K562 (cell line): Measurements from ENCODE around the gene LMTK2.

Source experiments
- BRF1 ChIP-seq: IDR thresholded peaks from 3 replicates; pipeline ENCODE4 v1.6.1; 2011; ENCODE audit warnings: borderline replicate concordance, mild to moderate bottlenecking; ENCODE audit not compliant: insufficient read length; ENCODE audit errors: extremely low read depth
- CREB1 ChIP-seq, 2 experiments: sonication (generic) in 1 of 2; formaldehyde crosslinking in 1 of 2; IDR thresholded peaks; 2 replicates each; pipeline versions ENCODE4 v1.6.1 to v1.8.0; 2012 to 2022; ENCODE audit warnings: inconsistent platforms in 1 of 2, mild to moderate bottlenecking in 1 of 2, missing genetic modification reagents in 1 of 2, moderate library complexity in 1 of 2
- FOXK1 ChIP-seq: sonication (generic); formaldehyde crosslinking; IDR thresholded peaks from 2 replicates; pipeline ENCODE4 v1.8.0; 2022; ENCODE audit warnings: missing genetic modification reagents, mild to moderate bottlenecking, borderline replicate concordance
- POLR2AphosphoS5 ChIP-seq: IDR thresholded peaks from 2 replicates; pipeline ENCODE4 v1.6.1; 2011; ENCODE audit warnings: mild to moderate bottlenecking, low read depth, low read length, moderate library complexity; ENCODE audit not compliant: control insufficient read depth, insufficient read depth
- ZFX ChIP-seq: sonication (generic); formaldehyde crosslinking; IDR thresholded peaks from 2 replicates; pipeline ENCODE4 v1.8.0; 2022; ENCODE audit warnings: mild to moderate bottlenecking, missing genetic modification reagents, moderate library complexity
- ZNF24 ChIP-seq: fragments of 450-650 bp; IDR thresholded peaks from 2 replicates; pipeline ENCODE4 v1.6.1; 2016
- TF ChIP-seq, protein P1 (sequence below), 3 experiments: IDR thresholded peaks in 2 of 3; conservative IDR thresholded peaks in 1 of 3; 2 replicates each; pipeline ENCODE4 v1.5.1; 2011 to 2012; ENCODE audit warnings: low read length in 3 of 3, mild to moderate bottlenecking in 3 of 3, control low read depth in 2 of 3, improper control_type of control experiment in 1 of 3, inconsistent platforms in 1 of 3, low read depth in 1 of 3, mixed read lengths in 1 of 3, moderate library complexity in 1 of 3; ENCODE audit not compliant: insufficient read depth in 2 of 3
- TF ChIP-seq, protein P2 (sequence below), 2 experiments: fragments of 450-650 bp; formaldehyde crosslinking in 1 of 2; IDR thresholded peaks; 2 replicates each; pipeline versions ENCODE4 v1.4.0 to v1.6.1; 2014 to 2020; ENCODE audit warnings: mild to moderate bottlenecking in 2 of 2, borderline replicate concordance in 1 of 2, low read depth in 1 of 2
- TF ChIP-seq, protein P3 (sequence below): fragments of 150-350 bp; conservative IDR thresholded peaks from 2 replicates; pipeline ENCODE4 v1.6.1; 2014; ENCODE audit warnings: low read length
- TF ChIP-seq, protein P4 (sequence below), 2 experiments: fragments of 450-650 bp in 1 of 2; sonication (generic) in 1 of 2; formaldehyde crosslinking in 1 of 2; IDR thresholded peaks in 1 of 2; conservative IDR thresholded peaks in 1 of 2; 2 replicates each; pipeline versions ENCODE4 v1.6.1 to v1.8.1; 2016 to 2023; ENCODE audit warnings: mild to moderate bottlenecking in 2 of 2, moderate library complexity in 2 of 2, inconsistent platforms in 1 of 2, missing genetic modification reagents in 1 of 2

DNA sequence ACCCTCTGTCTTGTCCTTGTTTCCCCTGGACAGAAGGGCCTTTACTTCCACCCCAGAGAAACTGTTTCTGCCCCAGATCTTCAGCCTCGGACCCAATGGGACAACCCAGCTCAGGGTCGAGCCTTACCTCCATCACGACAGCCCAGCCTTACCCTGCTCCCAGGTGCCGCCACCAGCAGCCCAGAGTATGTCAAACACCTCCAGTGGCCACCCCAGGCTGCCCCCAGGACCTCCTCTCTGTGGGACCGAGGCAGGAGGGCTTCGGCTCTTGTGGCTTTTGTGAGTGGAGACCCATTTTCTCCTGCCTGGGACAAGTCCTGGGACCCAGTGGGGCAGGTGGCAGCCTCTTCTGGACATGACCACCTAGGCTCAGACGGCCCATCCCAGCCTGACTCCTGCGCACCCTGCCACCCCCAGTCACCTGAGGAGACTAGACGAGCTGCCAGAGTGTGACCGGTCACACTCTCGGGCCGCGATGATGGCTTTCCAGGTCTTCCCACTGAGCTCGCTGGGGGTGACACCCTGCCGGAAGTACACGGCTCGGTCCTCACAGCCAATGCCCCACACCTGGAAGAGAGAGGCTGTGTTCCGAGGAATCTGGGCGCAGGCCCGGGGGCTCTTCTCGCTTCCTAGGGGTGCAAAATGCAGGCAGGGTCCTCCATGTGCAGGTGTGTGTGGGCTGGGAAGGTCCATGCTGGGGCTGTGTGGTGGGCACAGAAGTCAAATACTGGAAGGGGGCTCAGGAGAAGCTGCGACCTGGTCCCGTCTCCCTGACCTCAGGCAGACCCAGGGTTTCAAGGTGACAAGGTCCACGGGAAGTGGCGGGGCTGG is 129.9 kb downstream of the LMTK2 start:
- no peak for TF ChIP-seq CREB1 (IDR thresholded peaks at IDR 0.05)
- TF ChIP-seq CREB1 (CRISPR knock-in tag; IDR thresholded peaks at IDR 0.05), result no peak
- TF ChIP-seq, protein P1, sequence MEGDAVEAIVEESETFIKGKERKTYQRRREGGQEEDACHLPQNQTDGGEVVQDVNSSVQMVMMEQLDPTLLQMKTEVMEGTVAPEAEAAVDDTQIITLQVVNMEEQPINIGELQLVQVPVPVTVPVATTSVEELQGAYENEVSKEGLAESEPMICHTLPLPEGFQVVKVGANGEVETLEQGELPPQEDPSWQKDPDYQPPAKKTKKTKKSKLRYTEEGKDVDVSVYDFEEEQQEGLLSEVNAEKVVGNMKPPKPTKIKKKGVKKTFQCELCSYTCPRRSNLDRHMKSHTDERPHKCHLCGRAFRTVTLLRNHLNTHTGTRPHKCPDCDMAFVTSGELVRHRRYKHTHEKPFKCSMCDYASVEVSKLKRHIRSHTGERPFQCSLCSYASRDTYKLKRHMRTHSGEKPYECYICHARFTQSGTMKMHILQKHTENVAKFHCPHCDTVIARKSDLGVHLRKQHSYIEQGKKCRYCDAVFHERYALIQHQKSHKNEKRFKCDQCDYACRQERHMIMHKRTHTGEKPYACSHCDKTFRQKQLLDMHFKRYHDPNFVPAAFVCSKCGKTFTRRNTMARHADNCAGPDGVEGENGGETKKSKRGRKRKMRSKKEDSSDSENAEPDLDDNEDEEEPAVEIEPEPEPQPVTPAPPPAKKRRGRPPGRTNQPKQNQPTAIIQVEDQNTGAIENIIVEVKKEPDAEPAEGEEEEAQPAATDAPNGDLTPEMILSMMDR (IDR thresholded peaks at IDR 0.05 in 2 of 3, conservative IDR thresholded peaks at IDR 0.05 in 1 of 3; ENCODE audit: insufficient read depth in 2 of 3, low read depth in 1 of 3, low read length in 3 of 3), result no peak
- no peak for TF ChIP-seq FOXK1 (CRISPR knock-in tag)
- TF ChIP-seq, protein P2, sequence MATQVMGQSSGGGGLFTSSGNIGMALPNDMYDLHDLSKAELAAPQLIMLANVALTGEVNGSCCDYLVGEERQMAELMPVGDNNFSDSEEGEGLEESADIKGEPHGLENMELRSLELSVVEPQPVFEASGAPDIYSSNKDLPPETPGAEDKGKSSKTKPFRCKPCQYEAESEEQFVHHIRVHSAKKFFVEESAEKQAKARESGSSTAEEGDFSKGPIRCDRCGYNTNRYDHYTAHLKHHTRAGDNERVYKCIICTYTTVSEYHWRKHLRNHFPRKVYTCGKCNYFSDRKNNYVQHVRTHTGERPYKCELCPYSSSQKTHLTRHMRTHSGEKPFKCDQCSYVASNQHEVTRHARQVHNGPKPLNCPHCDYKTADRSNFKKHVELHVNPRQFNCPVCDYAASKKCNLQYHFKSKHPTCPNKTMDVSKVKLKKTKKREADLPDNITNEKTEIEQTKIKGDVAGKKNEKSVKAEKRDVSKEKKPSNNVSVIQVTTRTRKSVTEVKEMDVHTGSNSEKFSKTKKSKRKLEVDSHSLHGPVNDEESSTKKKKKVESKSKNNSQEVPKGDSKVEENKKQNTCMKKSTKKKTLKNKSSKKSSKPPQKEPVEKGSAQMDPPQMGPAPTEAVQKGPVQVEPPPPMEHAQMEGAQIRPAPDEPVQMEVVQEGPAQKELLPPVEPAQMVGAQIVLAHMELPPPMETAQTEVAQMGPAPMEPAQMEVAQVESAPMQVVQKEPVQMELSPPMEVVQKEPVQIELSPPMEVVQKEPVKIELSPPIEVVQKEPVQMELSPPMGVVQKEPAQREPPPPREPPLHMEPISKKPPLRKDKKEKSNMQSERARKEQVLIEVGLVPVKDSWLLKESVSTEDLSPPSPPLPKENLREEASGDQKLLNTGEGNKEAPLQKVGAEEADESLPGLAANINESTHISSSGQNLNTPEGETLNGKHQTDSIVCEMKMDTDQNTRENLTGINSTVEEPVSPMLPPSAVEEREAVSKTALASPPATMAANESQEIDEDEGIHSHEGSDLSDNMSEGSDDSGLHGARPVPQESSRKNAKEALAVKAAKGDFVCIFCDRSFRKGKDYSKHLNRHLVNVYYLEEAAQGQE (IDR thresholded peaks at IDR 0.05; ENCODE audit: borderline replicate concordance), result no peak
- TF ChIP-seq, protein P2 (CRISPR knock-in tag; IDR thresholded peaks at IDR 0.05; ENCODE audit: low read depth), result no peak
- TF ChIP-seq ZNF24, result no peak
- TF ChIP-seq, protein P3, sequence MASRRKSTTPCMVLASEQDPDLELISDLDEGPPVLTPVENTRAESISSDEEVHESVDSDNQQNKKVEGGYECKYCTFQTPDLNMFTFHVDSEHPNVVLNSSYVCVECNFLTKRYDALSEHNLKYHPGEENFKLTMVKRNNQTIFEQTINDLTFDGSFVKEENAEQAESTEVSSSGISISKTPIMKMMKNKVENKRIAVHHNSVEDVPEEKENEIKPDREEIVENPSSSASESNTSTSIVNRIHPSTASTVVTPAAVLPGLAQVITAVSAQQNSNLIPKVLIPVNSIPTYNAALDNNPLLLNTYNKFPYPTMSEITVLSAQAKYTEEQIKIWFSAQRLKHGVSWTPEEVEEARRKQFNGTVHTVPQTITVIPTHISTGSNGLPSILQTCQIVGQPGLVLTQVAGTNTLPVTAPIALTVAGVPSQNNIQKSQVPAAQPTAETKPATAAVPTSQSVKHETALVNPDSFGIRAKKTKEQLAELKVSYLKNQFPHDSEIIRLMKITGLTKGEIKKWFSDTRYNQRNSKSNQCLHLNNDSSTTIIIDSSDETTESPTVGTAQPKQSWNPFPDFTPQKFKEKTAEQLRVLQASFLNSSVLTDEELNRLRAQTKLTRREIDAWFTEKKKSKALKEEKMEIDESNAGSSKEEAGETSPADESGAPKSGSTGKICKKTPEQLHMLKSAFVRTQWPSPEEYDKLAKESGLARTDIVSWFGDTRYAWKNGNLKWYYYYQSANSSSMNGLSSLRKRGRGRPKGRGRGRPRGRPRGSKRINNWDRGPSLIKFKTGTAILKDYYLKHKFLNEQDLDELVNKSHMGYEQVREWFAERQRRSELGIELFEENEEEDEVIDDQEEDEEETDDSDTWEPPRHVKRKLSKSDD, result no peak
- no peak for TF ChIP-seq POLR2AphosphoS5
- TF ChIP-seq BRF1, result no peak
- no peak for TF ChIP-seq ZFX (CRISPR knock-in tag)
- TF ChIP-seq, protein P4, sequence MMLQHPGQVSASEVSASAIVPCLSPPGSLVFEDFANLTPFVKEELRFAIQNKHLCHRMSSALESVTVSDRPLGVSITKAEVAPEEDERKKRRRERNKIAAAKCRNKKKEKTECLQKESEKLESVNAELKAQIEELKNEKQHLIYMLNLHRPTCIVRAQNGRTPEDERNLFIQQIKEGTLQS (IDR thresholded peaks at IDR 0.05), result no peak
- TF ChIP-seq, protein P4 (CRISPR knock-in tag; conservative IDR thresholded peaks at IDR 0.05), result no peak
